ENCODE measurements around the gene SRR.

DNA sequence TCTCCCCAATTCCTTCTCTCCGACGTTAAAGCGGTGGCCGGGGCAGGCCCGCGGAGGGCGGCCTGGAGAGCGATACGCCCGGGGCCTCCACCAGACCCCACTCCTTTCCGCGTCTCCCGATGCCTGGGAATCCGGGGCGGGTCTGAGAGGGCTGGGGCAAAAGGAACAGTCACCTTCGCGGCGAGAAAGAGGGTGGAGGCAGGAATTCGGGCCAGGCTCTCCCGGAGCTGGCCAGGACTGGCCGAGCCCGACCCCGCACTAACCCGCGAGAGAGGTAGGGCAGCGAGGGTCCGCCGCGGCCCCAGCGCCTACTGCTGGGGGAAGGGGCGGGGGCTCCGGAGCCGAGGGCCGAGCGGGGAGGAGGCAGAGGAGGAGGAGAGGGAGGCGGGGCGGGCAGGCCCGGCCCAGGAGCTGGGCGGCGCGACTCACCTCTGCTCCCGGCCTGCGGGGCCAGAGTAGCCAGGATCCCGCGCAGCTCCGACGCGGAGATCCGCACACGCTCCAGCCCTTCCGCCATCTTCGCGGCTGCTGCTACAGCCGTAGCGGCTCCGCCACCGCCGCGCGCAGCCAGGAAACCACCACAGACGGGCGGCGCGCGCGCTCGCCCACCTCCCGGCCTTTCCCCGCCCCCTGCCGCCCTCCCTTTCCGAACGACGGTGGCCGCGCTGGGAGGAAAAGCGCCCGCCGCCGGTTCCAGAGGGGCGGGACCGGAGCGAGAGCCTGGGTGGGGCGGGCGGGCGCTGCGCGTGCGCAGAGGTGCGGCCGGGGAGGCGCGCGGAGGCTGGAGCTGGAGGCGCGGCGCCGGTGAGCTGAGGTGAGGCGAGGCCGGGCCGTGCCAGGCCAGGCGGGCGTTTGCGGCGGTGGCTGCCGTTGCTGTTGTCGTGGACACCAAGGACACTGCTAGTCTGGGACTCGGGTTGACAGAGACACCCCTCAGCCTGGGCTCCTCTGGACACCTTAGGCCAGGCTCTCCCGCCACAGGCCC lies at the start of gene SRR, which contains the start of gene SMG6:
- TF ChIP-seq CTCF (IDR thresholded peaks at IDR 0.05) = no peak
- TF ChIP-seq POLR2A (IDR thresholded peaks at IDR 0.05) = peak in 1 of 2 donors; percentile 76
